SK-N-SH (cell line): ENCODE data around the gene UMOD. TPM values are rescaled to one million over a fixed set of nuclear protein-coding genes. Genes with fewer than 3 reads are reported as not detected.

Experiments
- CTCF ChIA-PET: fragments of 300-600, 350-600 bp; formaldehyde crosslinking; extraction: SDS; loops from one replicate; lab custom pipeline; 2021; lab: Yijun Ruan, JAX
- POLR2A ChIA-PET: fragments of 350-600 bp; sonication (Branson Sonifier 250); formaldehyde crosslinking; extraction: SDS; loops from one replicate; lab custom pipeline; 2020; ENCODE audit warnings: antibody characterized with exemption, inconsistent platforms; lab: Yijun Ruan, JAX
- DNase-seq: peaks from one replicate; pipeline ENCODE4 v3.0.0; 2012
- H2AFZ ChIP-seq: fragments of 200-600 bp; sonication (generic); 2 replicates; pipeline ENCODE4 v1.8.1; 2016; ENCODE audit warnings: antibody characterized with exemption, mild to moderate bottlenecking, low read depth
- H3F3A ChIP-seq: fragments of 200-600 bp; sonication (generic); replicated peaks from 2 replicates; pipeline ENCODE3; 2016; ENCODE audit warnings: antibody characterized with exemption, mild to moderate bottlenecking; ENCODE audit not compliant: insufficient read depth
- H3K27ac ChIP-seq, 2 experiments: fragments of 200-500 bp in 1 of 2; fragments of 200-600 bp in 1 of 2; sonication (Bioruptor generic) in 1 of 2; sonication (generic), shearing (Covaris generic) in 1 of 2; 2 replicates each; pipeline versions ENCODE4 v1.5.1 to v1.6.1; 2014 to 2016; ENCODE audit warnings: low read depth in 2 of 2, inconsistent platforms in 1 of 2, low read length in 1 of 2, mild to moderate bottlenecking in 1 of 2, mixed read lengths in 1 of 2
- H3K27me3 ChIP-seq: fragments of 200-600 bp; sonication (generic), shearing (Covaris generic); 2 replicates; pipeline ENCODE4 v1.6.1; 2016; ENCODE audit warnings: mixed run types; ENCODE audit not compliant: insufficient read depth
- H3K36me3 ChIP-seq, 2 experiments: fragments of 200-500 bp in 1 of 2; fragments of 200-600 bp in 1 of 2; sonication (Bioruptor generic) in 1 of 2; sonication (generic) in 1 of 2; replicated peaks in 1 of 2; 2 replicates each; pipeline versions ENCODE3 to v1.5.1; 2014 to 2016; ENCODE audit warnings: low read length in 1 of 2, mild to moderate bottlenecking in 1 of 2; ENCODE audit not compliant: insufficient read depth in 2 of 2, control insufficient read depth in 1 of 2
- H3K4me1 ChIP-seq, 2 experiments: fragments of 200-500 bp in 1 of 2; fragments of 200-600 bp in 1 of 2; sonication (Bioruptor generic) in 1 of 2; sonication (generic), shearing (Covaris generic) in 1 of 2; 2 replicates each; pipeline versions ENCODE4 v1.5.1 to v1.6.1; 2014 to 2016; ENCODE audit warnings: low read depth in 1 of 2, low read length in 1 of 2, mixed run types in 1 of 2; ENCODE audit not compliant: insufficient read depth in 2 of 2, control insufficient read depth in 1 of 2
- H3K4me2 ChIP-seq: fragments of 200-600 bp; sonication (generic), shearing (Covaris generic); 2 replicates; pipeline ENCODE4 v1.6.1; 2017; ENCODE audit warnings: mixed run types
- H3K4me3 ChIP-seq, 2 experiments: fragments of 200-500 bp in 1 of 2; fragments of 200-600 bp in 1 of 2; sonication (Bioruptor generic) in 1 of 2; sonication (generic), shearing (Covaris generic) in 1 of 2; 2 replicates each; pipeline versions ENCODE4 v1.5.1 to v1.8.1; 2014 to 2016; ENCODE audit warnings: low read depth in 2 of 2, inconsistent platforms in 1 of 2, low read length in 1 of 2, mild to moderate bottlenecking in 1 of 2, mixed read lengths in 1 of 2, moderate library complexity in 1 of 2
- H3K79me2 ChIP-seq: fragments of 200-600 bp; sonication (generic); 2 replicates; pipeline ENCODE4 v1.8.1; 2017; ENCODE audit warnings: mild to moderate bottlenecking; ENCODE audit not compliant: insufficient read depth
- H3K9ac ChIP-seq: fragments of 200-600 bp; sonication (generic); 2 replicates; pipeline ENCODE4 v1.6.1; 2017; ENCODE audit warnings: mixed run types
- H3K9me2 ChIP-seq: fragments of 200-600 bp; sonication (generic); 2 replicates; pipeline ENCODE4 v1.6.1; 2017; ENCODE audit warnings: mixed run types
- H3K9me3 ChIP-seq: fragments of 200-600 bp; sonication (generic); 2 replicates; pipeline ENCODE4 v1.6.1; 2017; ENCODE audit warnings: mixed run types, mild to moderate bottlenecking, moderate library complexity
- H4K20me1 ChIP-seq: fragments of 200-600 bp; sonication (generic); 2 replicates; pipeline ENCODE4 v1.6.1; 2017; ENCODE audit warnings: mild to moderate bottlenecking, mixed run types; ENCODE audit not compliant: insufficient read depth
- EP300 ChIP-seq, 2 experiments: IDR thresholded peaks; 2 replicates each; pipeline versions ENCODE4 v1.4.0 to v1.6.1; 2012; ENCODE audit warnings: borderline replicate concordance in 1 of 2, low read depth in 1 of 2, low read length in 1 of 2
- FOXJ3 ChIP-seq: sonication (generic); formaldehyde crosslinking; IDR thresholded peaks from 2 replicates; pipeline ENCODE4 v1.5.1; 2020; ENCODE audit warnings: mild to moderate bottlenecking, missing genetic modification reagents
- GABPA ChIP-seq: IDR thresholded peaks from 2 replicates; pipeline ENCODE4 v1.4.0; 2012; ENCODE audit warnings: low read depth, mild to moderate bottlenecking
- MXI1 ChIP-seq: IDR thresholded peaks from 2 replicates; pipeline ENCODE4 v1.6.1; 2012; ENCODE audit warnings: mild to moderate bottlenecking, low read depth, low read length, improper control_type of control experiment
- NFIC ChIP-seq: IDR thresholded peaks from 2 replicates; pipeline ENCODE4 v1.4.0; 2012; ENCODE audit warnings: borderline replicate concordance
- RFX5 ChIP-seq: IDR thresholded peaks from 2 replicates; pipeline ENCODE4 v1.6.1; 2012; ENCODE audit warnings: mild to moderate bottlenecking, improper control_type of control experiment, low read length
- RXRA ChIP-seq: IDR thresholded peaks from 2 replicates; pipeline ENCODE4 v1.4.0; 2012; ENCODE audit warnings: low read depth, mild to moderate bottlenecking, borderline replicate concordance
- SMC3 ChIP-seq: IDR thresholded peaks from 2 replicates; pipeline ENCODE4 v1.6.1; 2012; ENCODE audit warnings: low read depth, low read length, improper control_type of control experiment
- TEAD4 ChIP-seq: IDR thresholded peaks from 2 replicates; pipeline ENCODE4 v1.4.0; 2012; ENCODE audit warnings: mild to moderate bottlenecking, borderline replicate concordance; ENCODE audit not compliant: insufficient read depth
- YY1 ChIP-seq: IDR thresholded peaks from 2 replicates; pipeline ENCODE4 v1.4.0; 2012; ENCODE audit warnings: low read depth, mild to moderate bottlenecking
- WGBS: methylation state at CpG from one replicate; pipeline ENCODE4 v1.1.6; 2017; ENCODE audit warnings: low lambda C conversion rate; 5-methylcytosine and 5-hydroxymethylcytosine counted together
- polyA plus RNA-seq, 3 experiments: library from polyadenylated mRNA; depleted of rRNA; stranded (reverse); fragments of >200 nt; gene quantifications; 2 replicates each; pipeline ENCODE4 v1.2.3, GENCODE V29; 2012
- TF ChIP-seq, protein P1 (sequence below): fragments of 200-600 bp; sonication (generic); IDR thresholded peaks from 2 replicates; pipeline ENCODE4 v1.6.1; 2017; ENCODE audit warnings: antibody characterized with exemption, mild to moderate bottlenecking, moderate library complexity
- TF ChIP-seq, protein P2 (sequence below): fragments of 150-350 bp; IDR thresholded peaks from 2 replicates; pipeline ENCODE4 v1.6.1; 2016; ENCODE audit warnings: mild to moderate bottlenecking, low read depth, low read length
- TF ChIP-seq, protein P3 (sequence below): IDR thresholded peaks from 2 replicates; pipeline ENCODE4 v1.4.0; 2012; ENCODE audit warnings: low read depth
- TF ChIP-seq, protein P4 (sequence below): IDR thresholded peaks from 2 replicates; pipeline ENCODE4; 2012
- TF ChIP-seq, protein P5 (sequence below): IDR thresholded peaks from 2 replicates; pipeline ENCODE4 v1.6.1; 2012; ENCODE audit warnings: mild to moderate bottlenecking, low read depth, low read length, moderate library complexity
- TF ChIP-seq, protein P6 (sequence below): fragments of 150-350 bp; IDR thresholded peaks from 2 replicates; pipeline ENCODE4 v1.6.1; 2017; ENCODE audit warnings: antibody characterized with exemption, low read length, low read depth, borderline replicate concordance
- TF ChIP-seq, protein P7 (sequence below): IDR thresholded peaks from 2 replicates; pipeline ENCODE4 v1.4.0; 2012; ENCODE audit warnings: low read depth, borderline replicate concordance

Gene UMOD
- polyA plus RNA-seq, 1 of the 3 experiments (the other 2 are of a cell fraction) = not detected

DNA sequence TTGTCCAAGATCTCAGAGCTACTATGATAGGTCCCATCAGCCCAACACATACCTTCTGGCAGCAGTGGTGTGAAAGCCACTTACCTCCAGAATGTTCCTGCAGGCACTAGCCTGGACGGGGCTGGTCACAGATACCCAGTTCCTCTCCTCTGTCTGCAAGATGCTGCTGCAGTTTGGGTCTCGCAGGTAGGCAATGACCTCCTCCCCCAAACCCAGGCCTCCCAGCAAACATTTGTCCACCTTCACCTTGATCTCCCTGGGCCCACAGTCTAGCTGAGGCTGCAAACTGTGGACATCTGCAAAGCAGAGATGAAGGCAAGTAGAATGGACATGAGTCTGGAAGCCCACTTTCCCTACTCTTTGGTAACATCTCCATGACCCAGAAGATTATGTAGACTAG lies 32.3 kb downstream of the UMOD start:
- ChIA-PET CTCF (interaction anchor here (1.2 kb wide), 1 partner anchor 413 kb away, joined by 5 read pairs; no protein-coding TSS in a partner anchor), POLR2A (no interaction called here)

More for the DNA sequence above, 32.3 kb downstream of the UMOD start:
- H3K9ac ChIP-seq = no peak overlapping the region
- no peaks in the 10 kb centered on the region for H3K9me2 ChIP-seq
- 13% methylated on average over 2 of the region's 2 CpGs for WGBS
- no peak overlapping the region for H3K4me2 ChIP-seq
- no peaks in the 10 kb centered on the region for H3K79me2 ChIP-seq
- H3K36me3 ChIP-seq = no peaks in the 10 kb centered on the region
- no peak for DNase-seq
- no peak overlapping the region for H2AFZ ChIP-seq
- H3K27me3 ChIP-seq = no peaks in the 10 kb centered on the region
- no peaks in the 10 kb centered on the region for H3F3A ChIP-seq
- no peaks in the 10 kb centered on the region for H4K20me1 ChIP-seq
- H3K4me3 ChIP-seq = no peak overlapping the region
- no peaks in the 10 kb centered on the region for H3K9me3 ChIP-seq
- no peaks in the 10 kb centered on the region for H3K4me1 ChIP-seq
- no peak overlapping the region for H3K27ac ChIP-seq
- TF ChIP-seq, protein P1, sequence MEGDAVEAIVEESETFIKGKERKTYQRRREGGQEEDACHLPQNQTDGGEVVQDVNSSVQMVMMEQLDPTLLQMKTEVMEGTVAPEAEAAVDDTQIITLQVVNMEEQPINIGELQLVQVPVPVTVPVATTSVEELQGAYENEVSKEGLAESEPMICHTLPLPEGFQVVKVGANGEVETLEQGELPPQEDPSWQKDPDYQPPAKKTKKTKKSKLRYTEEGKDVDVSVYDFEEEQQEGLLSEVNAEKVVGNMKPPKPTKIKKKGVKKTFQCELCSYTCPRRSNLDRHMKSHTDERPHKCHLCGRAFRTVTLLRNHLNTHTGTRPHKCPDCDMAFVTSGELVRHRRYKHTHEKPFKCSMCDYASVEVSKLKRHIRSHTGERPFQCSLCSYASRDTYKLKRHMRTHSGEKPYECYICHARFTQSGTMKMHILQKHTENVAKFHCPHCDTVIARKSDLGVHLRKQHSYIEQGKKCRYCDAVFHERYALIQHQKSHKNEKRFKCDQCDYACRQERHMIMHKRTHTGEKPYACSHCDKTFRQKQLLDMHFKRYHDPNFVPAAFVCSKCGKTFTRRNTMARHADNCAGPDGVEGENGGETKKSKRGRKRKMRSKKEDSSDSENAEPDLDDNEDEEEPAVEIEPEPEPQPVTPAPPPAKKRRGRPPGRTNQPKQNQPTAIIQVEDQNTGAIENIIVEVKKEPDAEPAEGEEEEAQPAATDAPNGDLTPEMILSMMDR = no peak
- TF ChIP-seq GABPA (no peak), NFIC (no peak), SMC3 (no peak), EP300 (IDR thresholded peaks at IDR 0.05; ENCODE audit: borderline replicate concordance in 1 of 2, low read depth in 1 of 2, low read length in 1 of 2) (no peak), YY1 (no peak), MXI1 (no peak), FOXJ3 (CRISPR knock-in tag) (no peak), RXRA (no peak), TEAD4 (no peak), RFX5 (no peak)
- TF ChIP-seq, protein P2, sequence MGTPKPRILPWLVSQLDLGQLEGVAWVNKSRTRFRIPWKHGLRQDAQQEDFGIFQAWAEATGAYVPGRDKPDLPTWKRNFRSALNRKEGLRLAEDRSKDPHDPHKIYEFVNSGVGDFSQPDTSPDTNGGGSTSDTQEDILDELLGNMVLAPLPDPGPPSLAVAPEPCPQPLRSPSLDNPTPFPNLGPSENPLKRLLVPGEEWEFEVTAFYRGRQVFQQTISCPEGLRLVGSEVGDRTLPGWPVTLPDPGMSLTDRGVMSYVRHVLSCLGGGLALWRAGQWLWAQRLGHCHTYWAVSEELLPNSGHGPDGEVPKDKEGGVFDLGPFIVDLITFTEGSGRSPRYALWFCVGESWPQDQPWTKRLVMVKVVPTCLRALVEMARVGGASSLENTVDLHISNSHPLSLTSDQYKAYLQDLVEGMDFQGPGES = no peak
- TF ChIP-seq, protein P3, sequence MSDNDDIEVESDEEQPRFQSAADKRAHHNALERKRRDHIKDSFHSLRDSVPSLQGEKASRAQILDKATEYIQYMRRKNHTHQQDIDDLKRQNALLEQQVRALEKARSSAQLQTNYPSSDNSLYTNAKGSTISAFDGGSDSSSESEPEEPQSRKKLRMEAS = no peak
- TF ChIP-seq, protein P4, sequence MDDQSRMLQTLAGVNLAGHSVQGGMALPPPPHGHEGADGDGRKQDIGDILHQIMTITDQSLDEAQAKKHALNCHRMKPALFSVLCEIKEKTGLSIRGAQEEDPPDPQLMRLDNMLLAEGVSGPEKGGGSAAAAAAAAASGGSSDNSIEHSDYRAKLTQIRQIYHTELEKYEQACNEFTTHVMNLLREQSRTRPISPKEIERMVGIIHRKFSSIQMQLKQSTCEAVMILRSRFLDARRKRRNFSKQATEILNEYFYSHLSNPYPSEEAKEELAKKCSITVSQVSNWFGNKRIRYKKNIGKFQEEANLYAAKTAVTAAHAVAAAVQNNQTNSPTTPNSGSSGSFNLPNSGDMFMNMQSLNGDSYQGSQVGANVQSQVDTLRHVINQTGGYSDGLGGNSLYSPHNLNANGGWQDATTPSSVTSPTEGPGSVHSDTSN = no peak
- TF ChIP-seq, protein P5, sequence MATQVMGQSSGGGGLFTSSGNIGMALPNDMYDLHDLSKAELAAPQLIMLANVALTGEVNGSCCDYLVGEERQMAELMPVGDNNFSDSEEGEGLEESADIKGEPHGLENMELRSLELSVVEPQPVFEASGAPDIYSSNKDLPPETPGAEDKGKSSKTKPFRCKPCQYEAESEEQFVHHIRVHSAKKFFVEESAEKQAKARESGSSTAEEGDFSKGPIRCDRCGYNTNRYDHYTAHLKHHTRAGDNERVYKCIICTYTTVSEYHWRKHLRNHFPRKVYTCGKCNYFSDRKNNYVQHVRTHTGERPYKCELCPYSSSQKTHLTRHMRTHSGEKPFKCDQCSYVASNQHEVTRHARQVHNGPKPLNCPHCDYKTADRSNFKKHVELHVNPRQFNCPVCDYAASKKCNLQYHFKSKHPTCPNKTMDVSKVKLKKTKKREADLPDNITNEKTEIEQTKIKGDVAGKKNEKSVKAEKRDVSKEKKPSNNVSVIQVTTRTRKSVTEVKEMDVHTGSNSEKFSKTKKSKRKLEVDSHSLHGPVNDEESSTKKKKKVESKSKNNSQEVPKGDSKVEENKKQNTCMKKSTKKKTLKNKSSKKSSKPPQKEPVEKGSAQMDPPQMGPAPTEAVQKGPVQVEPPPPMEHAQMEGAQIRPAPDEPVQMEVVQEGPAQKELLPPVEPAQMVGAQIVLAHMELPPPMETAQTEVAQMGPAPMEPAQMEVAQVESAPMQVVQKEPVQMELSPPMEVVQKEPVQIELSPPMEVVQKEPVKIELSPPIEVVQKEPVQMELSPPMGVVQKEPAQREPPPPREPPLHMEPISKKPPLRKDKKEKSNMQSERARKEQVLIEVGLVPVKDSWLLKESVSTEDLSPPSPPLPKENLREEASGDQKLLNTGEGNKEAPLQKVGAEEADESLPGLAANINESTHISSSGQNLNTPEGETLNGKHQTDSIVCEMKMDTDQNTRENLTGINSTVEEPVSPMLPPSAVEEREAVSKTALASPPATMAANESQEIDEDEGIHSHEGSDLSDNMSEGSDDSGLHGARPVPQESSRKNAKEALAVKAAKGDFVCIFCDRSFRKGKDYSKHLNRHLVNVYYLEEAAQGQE = no peak
- TF ChIP-seq, protein P6, sequence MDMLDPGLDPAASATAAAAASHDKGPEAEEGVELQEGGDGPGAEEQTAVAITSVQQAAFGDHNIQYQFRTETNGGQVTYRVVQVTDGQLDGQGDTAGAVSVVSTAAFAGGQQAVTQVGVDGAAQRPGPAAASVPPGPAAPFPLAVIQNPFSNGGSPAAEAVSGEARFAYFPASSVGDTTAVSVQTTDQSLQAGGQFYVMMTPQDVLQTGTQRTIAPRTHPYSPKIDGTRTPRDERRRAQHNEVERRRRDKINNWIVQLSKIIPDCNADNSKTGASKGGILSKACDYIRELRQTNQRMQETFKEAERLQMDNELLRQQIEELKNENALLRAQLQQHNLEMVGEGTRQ = no peak
- TF ChIP-seq, protein P7, sequence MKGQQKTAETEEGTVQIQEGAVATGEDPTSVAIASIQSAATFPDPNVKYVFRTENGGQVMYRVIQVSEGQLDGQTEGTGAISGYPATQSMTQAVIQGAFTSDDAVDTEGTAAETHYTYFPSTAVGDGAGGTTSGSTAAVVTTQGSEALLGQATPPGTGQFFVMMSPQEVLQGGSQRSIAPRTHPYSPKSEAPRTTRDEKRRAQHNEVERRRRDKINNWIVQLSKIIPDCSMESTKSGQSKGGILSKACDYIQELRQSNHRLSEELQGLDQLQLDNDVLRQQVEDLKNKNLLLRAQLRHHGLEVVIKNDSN = no peak
